Body of pancreas (tissue), 4 donors: Measurements from ENCODE around the gene DIPK1A.

Source experiments
- CTCF ChIP-seq, 7 experiments: fragments of 450-650 bp in 4 of 7; fragments of 200-600 bp in 3 of 7; sonication (generic) in 3 of 7; IDR thresholded peaks; one replicate each; pipeline ENCODE4 v1.5.1; 2016 to 2019; ENCODE audit warnings: antibody characterized with exemption in 7 of 7
- POLR2A ChIP-seq, 3 donors: fragments of 450-650 bp; IDR thresholded peaks; one replicate each; pipeline ENCODE4 v1.6.1; 2016; ENCODE audit warnings: antibody characterized with exemption in 3 of 3, mild to moderate bottlenecking in 2 of 3

- TF ChIP-seq POLR2A (IDR thresholded peaks at IDR 0.05) (no peak), CTCF (IDR thresholded peaks at IDR 0.05) (no peak)
Observed at GRCh38 chr1:92879316-92879968, 81.8 kb downstream of the DIPK1A start.
